Neural progenitor cell (in vitro differentiated cells): ENCODE measurements around the gene NR2F1.

Source experiments
- EZH2phosphoT487 ChIP-seq: fragments of 200-600 bp; sonication (generic); IDR thresholded peaks from 2 replicates; pipeline ENCODE4 v1.6.1; 2017; ENCODE audit warnings: antibody characterized with exemption
- TF ChIP-seq, protein P1 (sequence below): fragments of 200-600 bp; sonication (generic); IDR thresholded peaks from 2 replicates; pipeline ENCODE4 v1.5.1; 2017; ENCODE audit warnings: antibody characterized with exemption, mild to moderate bottlenecking

DNA sequence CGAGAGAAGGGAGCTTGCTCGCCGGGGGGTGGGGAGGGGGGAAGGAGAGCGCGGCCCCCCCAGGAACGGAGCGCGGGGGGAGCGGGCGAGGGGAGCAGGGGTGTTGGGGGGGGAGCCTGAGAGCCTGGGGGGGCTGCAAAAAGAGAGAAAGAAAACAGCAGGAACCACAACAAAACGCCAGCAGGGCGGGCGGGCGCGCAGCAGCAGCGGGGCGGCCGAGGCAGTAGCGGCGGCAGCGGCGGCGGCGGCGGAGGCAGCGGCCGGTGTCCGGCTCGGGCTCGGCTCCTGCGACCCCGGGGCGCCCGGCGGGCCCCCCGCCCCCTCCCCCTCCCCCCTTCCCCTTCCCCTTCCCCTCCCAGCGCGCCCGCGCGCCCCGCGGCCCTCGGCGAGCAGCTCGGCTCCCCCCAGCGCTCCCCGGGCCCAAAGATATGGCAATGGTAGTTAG lies 1.6 kb downstream of the NR2F1 start:
- TF ChIP-seq EZH2phosphoT487, result no peak
- TF ChIP-seq, protein P1, sequence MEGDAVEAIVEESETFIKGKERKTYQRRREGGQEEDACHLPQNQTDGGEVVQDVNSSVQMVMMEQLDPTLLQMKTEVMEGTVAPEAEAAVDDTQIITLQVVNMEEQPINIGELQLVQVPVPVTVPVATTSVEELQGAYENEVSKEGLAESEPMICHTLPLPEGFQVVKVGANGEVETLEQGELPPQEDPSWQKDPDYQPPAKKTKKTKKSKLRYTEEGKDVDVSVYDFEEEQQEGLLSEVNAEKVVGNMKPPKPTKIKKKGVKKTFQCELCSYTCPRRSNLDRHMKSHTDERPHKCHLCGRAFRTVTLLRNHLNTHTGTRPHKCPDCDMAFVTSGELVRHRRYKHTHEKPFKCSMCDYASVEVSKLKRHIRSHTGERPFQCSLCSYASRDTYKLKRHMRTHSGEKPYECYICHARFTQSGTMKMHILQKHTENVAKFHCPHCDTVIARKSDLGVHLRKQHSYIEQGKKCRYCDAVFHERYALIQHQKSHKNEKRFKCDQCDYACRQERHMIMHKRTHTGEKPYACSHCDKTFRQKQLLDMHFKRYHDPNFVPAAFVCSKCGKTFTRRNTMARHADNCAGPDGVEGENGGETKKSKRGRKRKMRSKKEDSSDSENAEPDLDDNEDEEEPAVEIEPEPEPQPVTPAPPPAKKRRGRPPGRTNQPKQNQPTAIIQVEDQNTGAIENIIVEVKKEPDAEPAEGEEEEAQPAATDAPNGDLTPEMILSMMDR, result no peak
